ENCODE data around the gene DIAPH2. TPM values are rescaled to one million over a fixed set of nuclear protein-coding genes. Genes with fewer than 3 reads are reported as not detected.

DIAPH2 gene
- total RNA-seq, 2 donors from 2014 or later = 19.1 to 31.9 TPM

GRCh38 chrX:97132664-97133415 lies 448.2 kb downstream of the DIAPH2 start:
- TF ChIP-seq CTCF (IDR thresholded peaks at IDR 0.05) = no peak
- Histone ChIP-seq H3K9ac (ENCODE audit: low read depth in 2 of 2, low read length in 2 of 2) (no peak overlapping the region), H3K4me3 (no peak overlapping the region), H3K9me3 (no peaks in the 10 kb centered on the region), H3K4me1 (no peaks in the 10 kb centered on the region), H3K27me3 (no peaks in the 10 kb centered on the region), H3K27ac (no peak overlapping the region), H3K36me3 (no peaks in the 10 kb centered on the region)
- intact Hi-C loops (cut with DNase I) = no loop called here
- DNase-seq = no peak

- Histone ChIP-seq H3K4me1 (no peaks in the 10 kb centered on the region), H3K27ac (no peak overlapping the region), H3K27me3 (no peaks in the 10 kb centered on the region), H3K36me3 (no peaks in the 10 kb centered on the region), H3K9me3 (no peaks in the 10 kb centered on the region), H3K4me3 (no peak overlapping the region), H3K9ac (ENCODE audit: low read depth in 2 of 2, low read length in 2 of 2) (no peak overlapping the region)
- TF ChIP-seq CTCF (IDR thresholded peaks at IDR 0.05) = no peak
- intact Hi-C loops (cut with DNase I) = no loop called here
- no peak for DNase-seq
Observed at GRCh38 chrX:97145934-97146333, 461.3 kb downstream of the DIAPH2 start.

GRCh38 chrX:97155816-97156215 lies 471.2 kb downstream of the DIAPH2 start:
- Histone ChIP-seq H3K4me1 (no peaks in the 10 kb centered on the region), H3K27me3 (no peaks in the 10 kb centered on the region), H3K9ac (ENCODE audit: low read depth in 2 of 2, low read length in 2 of 2) (no peak overlapping the region), H3K9me3 (no peaks in the 10 kb centered on the region), H3K27ac (no peak overlapping the region), H3K4me3 (no peak overlapping the region), H3K36me3 (no peaks in the 10 kb centered on the region)
- DNase-seq = no peak
- no peak for TF ChIP-seq CTCF (IDR thresholded peaks at IDR 0.05)
- intact Hi-C loops (cut with DNase I) = no loop called here

- intact Hi-C loops (cut with DNase I) = no loop called here
- Histone ChIP-seq H3K4me1 (no peaks in the 10 kb centered on the region), H3K27me3 (no peaks in the 10 kb centered on the region), H3K9me3 (no peaks in the 10 kb centered on the region), H3K9ac (ENCODE audit: low read depth in 2 of 2, low read length in 2 of 2) (no peak overlapping the region), H3K27ac (no peak overlapping the region), H3K36me3 (no peaks in the 10 kb centered on the region), H3K4me3 (no peak overlapping the region)
- DNase-seq = no peak
- TF ChIP-seq CTCF (IDR thresholded peaks at IDR 0.05) = no peak
Observed at GRCh38 chrX:97158269-97158668, 473.6 kb downstream of the DIAPH2 start.

- intact Hi-C loops (cut with DNase I) = no loop called here
- DNase-seq = peak; percentile 25
Observed at GRCh38 chrX:97159916-97160800, 475.5 kb downstream of the DIAPH2 start.

More at GRCh38 chrX:97159916-97160800, 475.5 kb downstream of the DIAPH2 start:
- H3K4me1 ChIP-seq = no peaks in the 10 kb centered on the region
- no peak overlapping the region for H3K9ac ChIP-seq (ENCODE audit: low read depth in 2 of 2, low read length in 2 of 2)
- H3K4me3 ChIP-seq = no peak overlapping the region
- TF ChIP-seq CTCF (IDR thresholded peaks at IDR 0.05) = no peak
- H3K27ac ChIP-seq = peak overlapping the region; percentile 20
- H3K9me3 ChIP-seq = no peaks in the 10 kb centered on the region
- H3K27me3 ChIP-seq = no peaks in the 10 kb centered on the region
- H3K36me3 ChIP-seq = no peaks in the 10 kb centered on the region
